A549 (cell line): ENCODE data around the gene ARFGEF2. TPM values are rescaled to one million over a fixed set of nuclear protein-coding genes. Genes with fewer than 3 reads are reported as not detected.

Source experiments
- ATAC-seq, 2 experiments: fragments of 200-7000 bp in 1 of 2; fragments of >200 bp in 1 of 2; cut with Nextera tagmentation in 1 of 2; cut with Tn5 transposase in 1 of 2; 3 replicates each; pipeline versions ENCODE4 v1.8.0 to v1.9.1; 2018 to 2020; ENCODE audit warnings: mild to moderate bottlenecking in 1 of 2, moderate library complexity in 1 of 2
- CTCF ChIA-PET: fragments of 300-600 bp; sonication (Branson Sonifier 250); formaldehyde crosslinking; extraction: SDS; loops from one replicate; lab custom pipeline; 2021; ENCODE audit warnings: antibody characterized with exemption, inconsistent platforms; lab: Yijun Ruan, JAX
- POLR2A ChIA-PET: fragments of 350-600 bp; formaldehyde crosslinking; extraction: SDS; loops from one replicate; lab custom pipeline; 2021; ENCODE audit warnings: antibody characterized with exemption, inconsistent platforms; lab: Yijun Ruan, JAX
- DNase-seq, 2 experiments: peaks; one replicate each; pipeline versions ENCODE4 v3.0.0 to v3.0.0-alpha.2; 2011 to 2016; ENCODE audit warnings: low read depth in 1 of 2, low spot score in 1 of 2
- FAIRE-seq: peaks from 2 replicates; lab custom pipeline; 2011; peaks lifted over from hg19 to GRCh38; lab: Jason Lieb, UNC
- H3K27ac ChIP-seq, 2 experiments: fragments of >200 bp; sonication (Bioruptor Twin); formaldehyde crosslinking; 3 replicates each; pipeline ENCODE4 v1.5.1; 2016 to 2017
- H3K4me1 ChIP-seq: fragments of >200 bp; sonication (Bioruptor Twin); formaldehyde crosslinking; 3 replicates; pipeline ENCODE4 v1.6.1; 2016
- H3K4me2 ChIP-seq: fragments of >200 bp; sonication (Bioruptor Twin); formaldehyde crosslinking; 3 replicates; pipeline ENCODE4 v1.6.1; 2016
- H3K4me3 ChIP-seq: fragments of >200 bp; sonication (Bioruptor Twin); formaldehyde crosslinking; 3 replicates; pipeline ENCODE4 v1.5.1; 2016
- H3K9me3 ChIP-seq: fragments of >200 bp; sonication (Bioruptor Twin); formaldehyde crosslinking; 3 replicates; pipeline ENCODE4 v1.6.1; 2016
- BCL3 ChIP-seq: fragments of >200 bp; sonication (Bioruptor Twin); formaldehyde crosslinking; IDR thresholded peaks from 3 replicates; pipeline ENCODE4 v1.6.1; 2016
- BHLHE40 ChIP-seq: IDR thresholded peaks from 2 replicates; pipeline ENCODE4 v1.6.1; 2012; ENCODE audit warnings: low read depth, low read length, inconsistent platforms
- CTCF ChIP-seq: fragments of >200 bp; sonication (Bioruptor Twin); formaldehyde crosslinking; IDR thresholded peaks from 3 replicates; pipeline ENCODE4 v1.5.1; 2016
- E2F6 ChIP-seq: IDR thresholded peaks from 2 replicates; pipeline ENCODE4 v1.6.1; 2012; ENCODE audit warnings: low read depth, borderline replicate concordance
- EHMT2 ChIP-seq: fragments of 200-600 bp; sonication (generic); IDR thresholded peaks from 2 replicates; pipeline ENCODE4 v1.6.1; 2016; ENCODE audit warnings: antibody characterized with exemption, low read depth, mild to moderate bottlenecking, moderate library complexity
- ELK1 ChIP-seq: fragments of 150-350 bp; IDR thresholded peaks from 2 replicates; pipeline ENCODE4 v1.6.1; 2014; ENCODE audit warnings: low read depth, mild to moderate bottlenecking, low read length
- FOSB ChIP-seq: fragments of 250-450 bp; sonication (Bioruptor Pico); IDR thresholded peaks from 2 replicates; pipeline ENCODE4 v1.5.0; 2020; ENCODE audit warnings: mild to moderate bottlenecking, moderate library complexity
- GATA3 ChIP-seq: IDR thresholded peaks from 2 replicates; pipeline ENCODE4 v1.6.1; 2012; ENCODE audit warnings: borderline replicate concordance
- HEYL ChIP-seq: fragments of 250-450 bp; sonication (Bioruptor Pico); IDR thresholded peaks from 2 replicates; pipeline ENCODE4 v1.8.0; 2021; ENCODE audit warnings: mild to moderate bottlenecking, moderate library complexity
- HMGXB4 ChIP-seq: fragments of 250-450 bp; sonication (Bioruptor Pico); IDR thresholded peaks from 2 replicates; pipeline ENCODE4 v1.5.0; 2021; ENCODE audit warnings: mild to moderate bottlenecking, moderate library complexity, borderline replicate concordance
- JUN ChIP-seq, 2 experiments: fragments of >200 bp; sonication (Bioruptor Twin); formaldehyde crosslinking; IDR thresholded peaks; 2 replicates in 1 of 2; 3 replicates in 1 of 2; pipeline ENCODE4 v1.6.1; 2016 to 2017
- KDM1A ChIP-seq: fragments of 200-600 bp; sonication (generic); IDR thresholded peaks from 2 replicates; pipeline ENCODE4 v1.6.1; 2016; ENCODE audit warnings: low read depth, mild to moderate bottlenecking
- MAFK ChIP-seq: fragments of 450-650 bp; IDR thresholded peaks from 2 replicates; pipeline ENCODE4 v1.6.1; 2014; ENCODE audit not compliant: partially characterized antibody
- MAX ChIP-seq: IDR thresholded peaks from 2 replicates; pipeline ENCODE4 v1.6.1; 2012
- MAZ ChIP-seq: fragments of 150-350 bp; IDR thresholded peaks from 2 replicates; pipeline ENCODE4 v1.6.1; 2014; ENCODE audit warnings: antibody characterized with exemption, low read depth, low read length, borderline replicate concordance
- MYC ChIP-seq: IDR thresholded peaks from 2 replicates; pipeline ENCODE4 v1.6.1; 2012; ENCODE audit warnings: mild to moderate bottlenecking, inconsistent platforms, low read length, improper control_type of control experiment, borderline replicate concordance
- POLR2A ChIP-seq: IDR thresholded peaks from 2 replicates; pipeline ENCODE4 v1.6.1; 2012; ENCODE audit warnings: mild to moderate bottlenecking, low read length
- POLR2AphosphoS2 ChIP-seq: conservative IDR thresholded peaks from 2 replicates; pipeline ENCODE4 v1.6.1; 2012; ENCODE audit warnings: low read length, improper control_type of control experiment, inconsistent platforms
- RAD21 ChIP-seq, 2 experiments: fragments of >200 bp in 1 of 2; sonication (Bioruptor Twin) in 1 of 2; formaldehyde crosslinking in 1 of 2; IDR thresholded peaks in 1 of 2; conservative IDR thresholded peaks in 1 of 2; 2 replicates in 1 of 2; 3 replicates in 1 of 2; pipeline ENCODE4 v1.6.1; 2012 to 2018; ENCODE audit warnings: inconsistent platforms in 1 of 2
- SREBF2 ChIP-seq: fragments of 450-650 bp; IDR thresholded peaks from 2 replicates; pipeline ENCODE4 v1.6.1; 2014; ENCODE audit warnings: mild to moderate bottlenecking, moderate library complexity
- TP53 ChIP-seq: fragments of 250-450 bp; sonication (Bioruptor Pico); IDR thresholded peaks from 2 replicates; pipeline ENCODE4 v1.5.0; 2021; ENCODE audit warnings: mild to moderate bottlenecking, moderate library complexity
- ZFP36 ChIP-seq: fragments of 450-650 bp; IDR thresholded peaks from 2 replicates; pipeline ENCODE4 v1.6.1; 2014; ENCODE audit warnings: borderline replicate concordance; ENCODE audit not compliant: partially characterized antibody
- ZSCAN20 ChIP-seq: fragments of 250-450 bp; sonication (Bioruptor Pico); IDR thresholded peaks from 2 replicates; pipeline ENCODE4 v1.8.0; 2022; ENCODE audit warnings: mild to moderate bottlenecking, moderate library complexity
- WGBS: methylation state at CpG from one replicate; pipeline ENCODE4 v1.1.6; 2017; ENCODE audit errors: missing lambda C conversion rate; 5-methylcytosine and 5-hydroxymethylcytosine counted together
- polyA plus RNA-seq, 4 experiments: library from polyadenylated mRNA; depleted of rRNA in 3 of 4; stranded (reverse); fragments of >200 nt; fragmentation: RNase III in 1 of 4; extraction: RNeasy Plus Mini Kit Qiagen cat#74134 plus additional on column Dnase treatment in 1 of 4; gene quantifications; 2 replicates in 3 of 4; 3 replicates in 1 of 4; pipeline ENCODE4 v1.2.3, GENCODE V29; 2011 to 2017

ARFGEF2 gene
- polyA plus RNA-seq, 2 of the 4 experiments (the other 2 are of a cell fraction): 12.3 to 24.3 TPM

GRCh38 chr20:48983423-48984400 is 62.2 kb downstream of the ARFGEF2 start:
- POLR2A ChIA-PET: interaction anchor here (0.7 to 0.9 kb wide), 2 partner anchors 62 to 63 kb away, joined by 3 read pairs; no protein-coding TSS in a partner anchor
- CTCF ChIA-PET: interaction anchor here (0.6 to 1.5 kb wide), 4 partner anchors 14 to 503 kb away, joined by 3 to 6 read pairs (median 3); no protein-coding TSS in a partner anchor
- H3K4me3 ChIP-seq: no peak overlapping the region
- peak; percentile 92 to 97 for ATAC-seq
- FAIRE-seq: no peak
- no peaks in the 10 kb centered on the region for H3K9me3 ChIP-seq
- peak; percentile 38 to 66 for DNase-seq
- TF ChIP-seq MAFK (peak; percentile 92), GATA3 (no peak)
- H3K4me1 ChIP-seq: peaks cover 25% of the 10 kb centered on the region
- H3K4me2 ChIP-seq: peak overlapping the region; percentile 48
- H3K27ac ChIP-seq: peak overlapping the region; percentile 51 to 77
- 65% methylated on average over 5 of the region's 5 CpGs for WGBS

GRCh38 chr20:48984575-48985219 is 63.2 kb downstream of the ARFGEF2 start:
- ChIA-PET POLR2A (no interaction called here), CTCF (interaction anchor here (1.5 kb wide), 1 partner anchor 15 kb away, joined by 6 read pairs; no protein-coding TSS in a partner anchor)
- Histone ChIP-seq H3K4me1 (peaks cover 25% of the 10 kb centered on the region), H3K9me3 (no peaks in the 10 kb centered on the region), H3K27ac (peak overlapping the region in 1 of 2 experiments; percentile 77; a peak in 4 of 6 replicates), H3K4me2 (no peak overlapping the region), H3K4me3 (no peak overlapping the region)
- WGBS: 80% methylated on average over 10 of the region's 10 CpGs
- TF ChIP-seq HMGXB4 (CRISPR knock-in tag) (no peak), MAZ (no peak), JUN (IDR thresholded peaks at IDR 0.05) (no peak), FOSB (no peak), KDM1A (no peak), HEYL (CRISPR knock-in tag) (no peak), BHLHE40 (no peak), MAFK (no peak), EHMT2 (no peak)
- ATAC-seq: no peak
- no peak for DNase-seq
- FAIRE-seq: no peak

- FAIRE-seq (no peak), DNase-seq (peak in 1 of 2 experiments; percentile 18), ATAC-seq (peak in 1 of 2 experiments; percentile 58; a peak in 3 of 6 replicates)
- CTCF ChIA-PET: interaction anchor here (0.6 to 2.6 kb wide), 7 partner anchors 18 to 329 kb away, joined by 3 to 6 read pairs (median 3); no protein-coding TSS in a partner anchor
- Histone ChIP-seq H3K4me3 (no peak overlapping the region), H3K4me1 (peaks cover 25% of the 10 kb centered on the region), H3K9me3 (no peaks in the 10 kb centered on the region), H3K4me2 (no peak overlapping the region), H3K27ac (no peak overlapping the region)
- POLR2A ChIA-PET: interaction anchor here (0.7 kb wide), 1 partner anchor 65 kb away, joined by 3 read pairs; no protein-coding TSS in a partner anchor
- TF ChIP-seq CTCF (peak; percentile 44), ZSCAN20 (CRISPR knock-in tag) (no peak), POLR2AphosphoS2 (no peak), SREBF2 (no peak), BCL3 (no peak), TP53 (no peak), POLR2A (no peak), ZFP36 (no peak), MAX (no peak), E2F6 (no peak), ELK1 (no peak), RAD21 (conservative IDR thresholded peaks at IDR 0.05 in 1 of 2, IDR thresholded peaks at IDR 0.05 in 1 of 2) (peak; percentile 42 to 65), MYC (no peak)
- WGBS: 49% methylated on average over 2 of the region's 2 CpGs
These were observed 65.4 kb downstream of the ARFGEF2 start for GRCh38 chr20:48986899-48987298.
